Heart right ventricle (tissue), 16 donors: ENCODE results near the gene NR3C1. TPM values are rescaled to one million over a fixed set of nuclear protein-coding genes. Genes with fewer than 3 reads are reported as not detected.
A peak's percentile ranks its signal among the peaks of the same experiment; 100 is the strongest.

Experiments used
- ATAC-seq, 8 donors: fragments of 200-7000 bp; cut with Tn5 transposase; one replicate each; pipeline ENCODE4 v1.9.1; 2020; ENCODE audit warnings: mild to moderate bottlenecking in 8 of 8, moderate library complexity in 8 of 8, moderate number of reproducible peaks in 1 of 8
- DNase-seq, 2 donors: peaks; one replicate each; pipeline ENCODE4 v3.0.0-alpha.2; 2020
- H3K27ac ChIP-seq, 10 donors: fragments of 200-600 bp; sonication (generic) in 2 of 10; one replicate each; pipeline versions ENCODE4 v1.5.0 to v1.8.0; 2020 to 2022; ENCODE audit warnings: mild to moderate bottlenecking in 3 of 10
- H3K27me3 ChIP-seq, 7 donors: fragments of 200-600 bp; one replicate each; pipeline ENCODE4 v1.8.0; 2021 to 2022; ENCODE audit warnings: mild to moderate bottlenecking in 2 of 7
- H3K36me3 ChIP-seq, 9 donors: fragments of 200-600 bp; sonication (generic) in 1 of 9; one replicate each; pipeline versions ENCODE4 v1.5.0 to v1.8.0; 2020 to 2022; ENCODE audit warnings: mild to moderate bottlenecking in 2 of 9
- H3K4me1 ChIP-seq, 9 donors: fragments of 200-600 bp; sonication (generic) in 1 of 9; one replicate each; pipeline versions ENCODE4 v1.5.0 to v1.8.0; 2020 to 2022; ENCODE audit warnings: mild to moderate bottlenecking in 4 of 9
- H3K4me3 ChIP-seq, 10 donors: fragments of 200-600 bp; sonication (generic) in 2 of 10; one replicate each; pipeline versions ENCODE4 v1.5.0 to v1.8.0; 2020 to 2022; ENCODE audit warnings: mild to moderate bottlenecking in 7 of 10, moderate library complexity in 2 of 10
- H3K9me3 ChIP-seq, 11 donors: fragments of 200-600 bp in 10 of 11; sonication (generic) in 2 of 11; one replicate each; pipeline versions ENCODE4 v1.5.0 to v1.8.0; 2013 to 2022; ENCODE audit warnings: mild to moderate bottlenecking in 2 of 11, control low read depth in 1 of 11, moderate library complexity in 1 of 11
- WGBS, 2 donors: extraction: QIAGEN DNeasy Blood & Tissue Kit; methylation state at CpG; one replicate each; pipeline ENCODE4 v1.1.7; 2013; ENCODE audit warnings: inconsistent platforms in 1 of 2; 5-methylcytosine and 5-hydroxymethylcytosine counted together
- intact Hi-C, 10 donors: fragments of 100-400 bp; cut with DNase I; formaldehyde crosslinking; loops; one replicate each; pipeline versions ENCODE4 v1.11.1 to v1.14.2; 2022
- polyA plus RNA-seq, 2 donors: library from polyadenylated mRNA; stranded (reverse); fragments of 200-250 nt; gene quantifications; one replicate each; pipeline ENCODE4 v1.2.3, GENCODE V29; 2013
- total RNA-seq, 10 donors: library from RNA; stranded (reverse); fragmentation: NEBNext Ultra II Directional in 3 of 10; extraction: Animal tissue kit (Norgen Biotek cat#: 25700) in 3 of 10; gene quantifications; one replicate each; pipeline versions ENCODE4 v1.2.1 to v1.2.4, GENCODE V29; 2021 to 2023
- TF ChIP-seq, protein P1 (sequence below), 9 donors: fragments of 200-600 bp; sonication (generic) in 2 of 9; IDR thresholded peaks; one replicate each; pipeline versions ENCODE4 v1.5.0 to v1.8.0; 2021 to 2022; ENCODE audit warnings: antibody characterized with exemption in 9 of 9, mild to moderate bottlenecking in 5 of 9, moderate library complexity in 1 of 9
- donor health status: Arrhythmogenic right ventricular cardiomyopathy.
- donor health status: ischemic (EF 13 %, LVEDD 7.1; RV severe dilation, severe dysfunction).
- donor health status: healthy with polysubstance abuse.
- donor health status: DM: no; HTN: yes; CAD: no.
- donor health status: DM: no; HTN: no; CAD: no.
- donor health status: ischemic (EF 25% LVEDD 6.9; RV normal size, moderate dysfunction).
- donor health status: ischemic (EF 25% LVEDD 5.7; RV mildly dilated, moderate dysfunction).
- donor health status: healthy.
- donor health status: DM: yes; HTN: yes; CAD: no.
- donor health status: Ischemic cardiomyopathy.
- donor health status: ischemic (EF 35%, LVEDD 5.7; RV mildly dilated, moderate dysfunction).
- donor health status: nonischemic (EF 11% LVEDD 7.7; RV severe dilation, severe dysfunction).
- donor health status: DM: yes; HTN: yes; CAD: no.
- donor health status: PGD.
- donor health status: ischemic (EF 29% LVEDD 5.4; RV normal size, mild dysfunction).
- donor health status: nonischemic (EF 23%, LVEDD 6.1; RV moderate dilation, normal function).

Gene NR3C1
- total and polyA plus RNA-seq, 12 donors: 11.0 to 62.3 (median 44.6) TPM

- Histone ChIP-seq H3K27ac (peak overlapping the region in 1 of 10 donors; percentile 13), H3K4me1 (peaks cover 11 to 90% (median 70%) of the 10 kb centered on the region in 9 donors), H3K9me3 (no peaks in the 10 kb centered on the region), H3K36me3 (peaks cover 0 to 19% (median 6%) of the 10 kb centered on the region in 9 donors), H3K27me3 (no peaks in the 10 kb centered on the region), H3K4me3 (no peak overlapping the region)
- ATAC-seq (peak in 1 of 8 donors; percentile 27), DNase-seq (peak in 1 of 2 donors; percentile 23)
- WGBS, 2 donors: 32 to 33% methylated on average over 4 of the region's 4 CpGs
- intact Hi-C loops: loop anchor here in 5 of 10 donors (5.0 to 10.0 kb wide), 3 partner anchors 78 to 312 kb away; partner anchors contain the start of gene NR3C1 (in 2 of the 5)
- TF ChIP-seq, protein P1, sequence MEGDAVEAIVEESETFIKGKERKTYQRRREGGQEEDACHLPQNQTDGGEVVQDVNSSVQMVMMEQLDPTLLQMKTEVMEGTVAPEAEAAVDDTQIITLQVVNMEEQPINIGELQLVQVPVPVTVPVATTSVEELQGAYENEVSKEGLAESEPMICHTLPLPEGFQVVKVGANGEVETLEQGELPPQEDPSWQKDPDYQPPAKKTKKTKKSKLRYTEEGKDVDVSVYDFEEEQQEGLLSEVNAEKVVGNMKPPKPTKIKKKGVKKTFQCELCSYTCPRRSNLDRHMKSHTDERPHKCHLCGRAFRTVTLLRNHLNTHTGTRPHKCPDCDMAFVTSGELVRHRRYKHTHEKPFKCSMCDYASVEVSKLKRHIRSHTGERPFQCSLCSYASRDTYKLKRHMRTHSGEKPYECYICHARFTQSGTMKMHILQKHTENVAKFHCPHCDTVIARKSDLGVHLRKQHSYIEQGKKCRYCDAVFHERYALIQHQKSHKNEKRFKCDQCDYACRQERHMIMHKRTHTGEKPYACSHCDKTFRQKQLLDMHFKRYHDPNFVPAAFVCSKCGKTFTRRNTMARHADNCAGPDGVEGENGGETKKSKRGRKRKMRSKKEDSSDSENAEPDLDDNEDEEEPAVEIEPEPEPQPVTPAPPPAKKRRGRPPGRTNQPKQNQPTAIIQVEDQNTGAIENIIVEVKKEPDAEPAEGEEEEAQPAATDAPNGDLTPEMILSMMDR (IDR thresholded peaks at IDR 0.05): no peak
These were observed 86.4 kb downstream of the NR3C1 start for GRCh38 chr5:143316844-143317631.

DNA sequence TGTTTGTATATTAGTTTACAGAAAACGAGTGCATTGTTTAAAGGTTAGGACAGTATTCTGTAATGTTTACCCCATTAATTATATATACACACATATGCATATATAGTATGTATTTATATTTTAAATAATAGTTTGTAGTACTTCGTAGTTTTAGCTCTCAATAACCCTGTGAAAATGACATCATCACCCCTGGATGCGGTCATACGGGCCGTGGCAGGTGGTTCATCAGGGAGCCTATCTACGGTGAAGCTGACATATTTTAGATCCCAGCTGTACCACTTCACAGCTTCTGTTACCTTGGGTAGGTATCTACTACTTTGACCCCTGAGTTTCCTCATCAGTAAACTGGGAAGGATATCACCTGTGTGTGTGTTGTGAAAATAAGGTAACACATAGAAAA, 87.1 kb downstream of the NR3C1 start:
- Histone ChIP-seq H3K27ac (peak overlapping the region in 1 of 10 donors; percentile 13), H3K4me3 (no peak overlapping the region), H3K27me3 (no peaks in the 10 kb centered on the region), H3K36me3 (peaks cover 0 to 26% (median 10%) of the 10 kb centered on the region in 9 donors), H3K9me3 (no peaks in the 10 kb centered on the region), H3K4me1 (peaks cover 11 to 91% (median 76%) of the 10 kb centered on the region in 9 donors)
- TF ChIP-seq, protein P1 (IDR thresholded peaks at IDR 0.05): no peak
- DNase-seq (no peak), ATAC-seq (no peak)
- intact Hi-C loops: loop anchor here in 5 of 10 donors (5.0 to 10.0 kb wide), 3 partner anchors 78 to 312 kb away; partner anchors contain the start of gene NR3C1 (in 2 of the 5)
- WGBS, 2 donors: 81 to 86% methylated on average over 6 of the region's 6 CpGs

GRCh38 chr5:143315929-143316328, 87.6 kb downstream of the NR3C1 start:
- ATAC-seq (peak in 6 of 8 donors; percentile 18 to 67 (median 54)), DNase-seq (no peak)
- H3K27ac ChIP-seq: peak overlapping the region in 3 of 10 donors; percentile 7 to 13 (median 7)
- peaks cover 11 to 92% (median 77%) of the 10 kb centered on the region in 9 donors for H3K4me1 ChIP-seq
- H3K27me3 ChIP-seq: no peaks in the 10 kb centered on the region
- TF ChIP-seq, protein P1 (IDR thresholded peaks at IDR 0.05): no peak
- intact Hi-C loops: loop anchor here in 5 of 10 donors (5.0 to 10.0 kb wide), 3 partner anchors 79 to 311 kb away; partner anchors contain the start of gene NR3C1 (in 2 of the 5)
- peaks cover 0 to 30% (median 10%) of the 10 kb centered on the region in 9 donors for H3K36me3 ChIP-seq
- WGBS, 2 donors: 63 to 69% methylated on average over 6 of the region's 6 CpGs
- no peaks in the 10 kb centered on the region for H3K9me3 ChIP-seq
- no peak overlapping the region for H3K4me3 ChIP-seq

GRCh38 chr5:143315214-143315613, 88.3 kb downstream of the NR3C1 start:
- intact Hi-C loops: loop anchor here in 5 of 10 donors (5.0 to 10.0 kb wide), 3 partner anchors 80 to 310 kb away; partner anchors contain the start of gene NR3C1 (in 2 of the 5)
- no peak for DNase-seq

More at GRCh38 chr5:143315214-143315613, 88.3 kb downstream of the NR3C1 start:
- H3K4me3 ChIP-seq: no peak overlapping the region
- no peaks in the 10 kb centered on the region for H3K27me3 ChIP-seq
- H3K27ac ChIP-seq: peak overlapping the region in 1 of 10 donors; percentile 2
- H3K4me1 ChIP-seq: peaks cover 11 to 92% (median 74%) of the 10 kb centered on the region in 9 donors
- no peak for ATAC-seq
- no peaks in the 10 kb centered on the region for H3K9me3 ChIP-seq
- 83 to 84% methylated on average over 3 of the region's 3 CpGs for WGBS, 2 donors
- H3K36me3 ChIP-seq: peaks cover 0 to 37% (median 17%) of the 10 kb centered on the region in 9 donors
- TF ChIP-seq, protein P1 (IDR thresholded peaks at IDR 0.05): no peak
